H9 (cell line): ENCODE results near the gene POU2AF1. TPM values are rescaled to one million over a fixed set of nuclear protein-coding genes. Genes with fewer than 3 reads are reported as not detected.

Experiments
- DNase-seq: peaks from one replicate; pipeline ENCODE4 v3.0.0-alpha.2; 2017
- H2AFZ ChIP-seq: one replicate; pipeline ENCODE4 v1.6.1; 2013; ENCODE audit warnings: mild to moderate bottlenecking, low read length, control low read depth, moderate library complexity
- H2AK5ac ChIP-seq: 2 replicates; pipeline ENCODE4 v1.6.1; 2013; ENCODE audit warnings: low read length, control low read depth, mixed read lengths; ENCODE audit not compliant: insufficient read length
- H2BK120ac ChIP-seq: one replicate; pipeline ENCODE4 v1.6.1; 2013; ENCODE audit warnings: low read depth, mild to moderate bottlenecking, low read length, control low read depth, inconsistent platforms; ENCODE audit not compliant: poor library complexity, severe bottlenecking
- H2BK12ac ChIP-seq: 2 replicates; pipeline ENCODE4 v1.6.1; 2013; ENCODE audit warnings: low read length, control low read depth, mixed read lengths, low read depth; ENCODE audit not compliant: insufficient read length
- H2BK15ac ChIP-seq: 2 replicates; pipeline ENCODE4 v1.6.1; 2013; ENCODE audit warnings: low read depth, low read length, control low read depth
- H2BK20ac ChIP-seq: one replicate; pipeline ENCODE4 v1.6.1; 2013; ENCODE audit warnings: low read depth, mild to moderate bottlenecking, low read length, control low read depth, inconsistent platforms; ENCODE audit not compliant: poor library complexity, severe bottlenecking
- H2BK5ac ChIP-seq: 2 replicates; pipeline ENCODE4 v1.6.1; 2013; ENCODE audit warnings: low read length, control low read depth, mixed read lengths; ENCODE audit not compliant: insufficient read length
- H3K14ac ChIP-seq: 2 replicates; pipeline ENCODE4 v1.6.1; 2013; ENCODE audit warnings: low read length, control low read depth; ENCODE audit not compliant: insufficient read depth
- H3K18ac ChIP-seq: 2 replicates; pipeline ENCODE4 v1.6.1; 2013; ENCODE audit warnings: low read depth, mild to moderate bottlenecking, mixed read lengths, low read length, control low read depth; ENCODE audit not compliant: insufficient read length
- H3K23ac ChIP-seq: 2 replicates; pipeline ENCODE4 v1.6.1; 2013; ENCODE audit warnings: low read length, control low read depth, mixed read lengths, low read depth; ENCODE audit not compliant: insufficient read length
- H3K23me2 ChIP-seq: 2 replicates; pipeline ENCODE4 v1.6.1; 2013; ENCODE audit warnings: low read depth, mild to moderate bottlenecking, mixed read lengths, low read length, control low read depth; ENCODE audit not compliant: insufficient read length, poor library complexity, severe bottlenecking
- H3K27ac ChIP-seq: 2 replicates; pipeline ENCODE4 v1.5.1; 2013; ENCODE audit warnings: low read length, control low read depth, mixed read lengths, low read depth; ENCODE audit not compliant: insufficient read length
- H3K27me3 ChIP-seq: 2 replicates; pipeline ENCODE4 v1.6.1; 2013; ENCODE audit warnings: low read length, control low read depth, inconsistent platforms; ENCODE audit not compliant: insufficient read depth
- H3K4ac ChIP-seq: 2 replicates; pipeline ENCODE4 v1.6.1; 2013; ENCODE audit warnings: low read depth, mild to moderate bottlenecking, control low read depth, inconsistent platforms, low read length, moderate library complexity
- H3K4me1 ChIP-seq: 2 replicates; pipeline ENCODE4 v1.6.1; 2013; ENCODE audit warnings: low read length, control low read depth, inconsistent platforms; ENCODE audit not compliant: insufficient read depth
- H3K4me2 ChIP-seq: 2 replicates; pipeline ENCODE4 v1.6.1; 2013; ENCODE audit warnings: low read length, control low read depth, mixed read lengths; ENCODE audit not compliant: insufficient read length, insufficient read depth
- H3K56ac ChIP-seq: 2 replicates; pipeline ENCODE4 v1.6.1; 2013; ENCODE audit warnings: low read depth, mild to moderate bottlenecking, mixed read lengths, low read length, control low read depth; ENCODE audit not compliant: insufficient read length
- H3K79me1 ChIP-seq: 2 replicates; pipeline ENCODE4 v1.6.1; 2013; ENCODE audit warnings: low read depth, mild to moderate bottlenecking, moderate library complexity, low read length, control low read depth, inconsistent platforms; ENCODE audit not compliant: insufficient read depth, poor library complexity, severe bottlenecking
- H3K79me2 ChIP-seq: 2 replicates; pipeline ENCODE4 v1.6.1; 2013; ENCODE audit warnings: low read length, control low read depth, inconsistent platforms; ENCODE audit not compliant: insufficient read depth
- H3K9ac ChIP-seq: 2 replicates; pipeline ENCODE4 v1.6.1; 2013; ENCODE audit warnings: low read length, control low read depth, mixed read lengths; ENCODE audit not compliant: insufficient read length; ENCODE audit errors: extremely low read depth
- H3K9me3 ChIP-seq: one replicate; pipeline ENCODE4 v1.6.1; 2013; ENCODE audit warnings: low read depth, low read length, inconsistent platforms; ENCODE audit not compliant: control insufficient read depth
- H3T11ph ChIP-seq: one replicate; pipeline ENCODE4 v1.6.1; 2013; ENCODE audit warnings: mild to moderate bottlenecking, low read length, control low read depth, inconsistent platforms
- H4K20me1 ChIP-seq: one replicate; pipeline ENCODE4 v1.6.1; 2013; ENCODE audit not compliant: control insufficient read depth, insufficient read length, insufficient read depth
- H4K5ac ChIP-seq: 2 replicates; pipeline ENCODE4 v1.6.1; 2013; ENCODE audit warnings: low read depth, mild to moderate bottlenecking, mixed read lengths, low read length, control low read depth; ENCODE audit not compliant: insufficient read length
- H4K8ac ChIP-seq: replicated peaks from 2 replicates; pipeline ENCODE4 v1.6.1; 2013; ENCODE audit warnings: low read length, control low read depth, mixed read lengths, low read depth; ENCODE audit not compliant: insufficient read length
- H4K91ac ChIP-seq: 2 replicates; pipeline ENCODE4 v1.6.1; 2013; ENCODE audit warnings: low read depth, mild to moderate bottlenecking, moderate library complexity, mixed read lengths, low read length, control low read depth; ENCODE audit not compliant: insufficient read length
- H3K27ac Mint-ChIP-seq, 3 experiments: 2 replicates in 2 of 3; 3 replicates in 1 of 3; pipeline ENCODE4 v1.8.0; 2020 to 2021; ENCODE audit warnings: mixed read lengths in 3 of 3, mild to moderate bottlenecking in 1 of 3, moderate library complexity in 1 of 3
- H3K27me3 Mint-ChIP-seq: 2 replicates; pipeline ENCODE4 v1.8.0; 2021; ENCODE audit warnings: low read depth, mild to moderate bottlenecking, moderate library complexity, mixed read lengths
- H3K36me3 Mint-ChIP-seq, 3 experiments: 2 replicates in 2 of 3; 3 replicates in 1 of 3; pipeline ENCODE4 v1.8.0; 2020 to 2021; ENCODE audit warnings: low read depth in 3 of 3, mixed read lengths in 3 of 3; ENCODE audit not compliant: insufficient read depth in 1 of 3
- H3K4me1 Mint-ChIP-seq, 2 experiments: 2 replicates each; pipeline ENCODE4 v1.8.0; 2020; ENCODE audit warnings: mixed read lengths in 2 of 2
- H3K4me3 Mint-ChIP-seq, 2 experiments: 2 replicates in 1 of 2; 3 replicates in 1 of 2; pipeline ENCODE4 v1.8.0; 2020 to 2021; ENCODE audit warnings: mild to moderate bottlenecking in 2 of 2, mixed read lengths in 2 of 2, moderate library complexity in 1 of 2
- H3K9me3 Mint-ChIP-seq, 2 experiments: 2 replicates in 1 of 2; 3 replicates in 1 of 2; pipeline ENCODE4 v1.8.0; 2020; ENCODE audit warnings: mild to moderate bottlenecking in 2 of 2, mixed read lengths in 2 of 2, moderate library complexity in 1 of 2
- WGBS: extraction: QIAGEN DNeasy Blood & Tissue Kit; methylation state at CpG from one replicate; pipeline ENCODE4 v1.1.7; 2013; ENCODE audit warnings: missing lambda C conversion rate, low lambda C conversion rate, mixed read lengths; ENCODE audit not compliant: insufficient read length; ENCODE audit errors: extremely low coverage; 5-methylcytosine and 5-hydroxymethylcytosine counted together
- total RNA-seq: library from RNA; stranded (reverse); gene quantifications from 2 replicates; pipeline ENCODE4 v1.2.1, GENCODE V29; 2021
- TF ChIP-seq, protein P1 (sequence below): fragments of 200-600 bp; sonication (generic); conservative IDR thresholded peaks from 3 replicates; pipeline ENCODE4 v1.8.0; 2021; ENCODE audit warnings: antibody characterized with exemption, mild to moderate bottlenecking

The POU2AF1 gene
- total RNA-seq, 1 experiment from 2014 or later = not detected

DNA sequence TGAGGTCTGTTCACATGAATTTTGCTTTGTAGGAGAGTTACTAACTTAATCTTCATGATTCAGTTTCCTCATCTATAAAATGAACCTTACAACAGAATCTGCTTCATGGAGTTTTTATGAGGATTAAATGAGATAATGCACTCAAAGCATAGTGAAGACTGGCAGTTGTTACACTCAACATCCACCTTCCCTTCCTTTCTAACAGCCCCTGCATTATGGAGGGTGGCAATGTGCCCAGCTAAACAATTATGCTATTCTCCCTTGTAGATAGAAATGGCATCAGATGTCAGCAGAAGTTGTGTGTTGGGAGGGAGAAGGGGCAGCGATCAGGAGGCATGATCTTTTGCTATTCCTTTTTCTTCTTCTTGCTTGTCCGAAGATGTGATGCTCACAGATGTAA is 6.5 kb downstream of the POU2AF1 start:
- H3K36me3 Mint-ChIP-seq = no peaks in the 10 kb centered on the region
- no peak overlapping the region for H3T11ph ChIP-seq
- no peaks in the 10 kb centered on the region for H4K20me1 ChIP-seq
- H2AK5ac ChIP-seq = no peak overlapping the region
- no peaks in the 10 kb centered on the region for H3K79me2 ChIP-seq
- H3K18ac ChIP-seq = no peak overlapping the region
- WGBS = no CpG with 5 or more reads among the region's 2 CpGs
- H3K27me3 ChIP-seq = no peaks in the 10 kb centered on the region
- H2BK120ac ChIP-seq = no peak overlapping the region
- no peaks in the 10 kb centered on the region for H3K9me3 Mint-ChIP-seq
- no peak overlapping the region for H3K4ac ChIP-seq
- H3K9me3 ChIP-seq = no peaks in the 10 kb centered on the region
- no peak overlapping the region for H3K27ac Mint-ChIP-seq
- no peak overlapping the region for H2BK5ac ChIP-seq
- no peak overlapping the region for H3K27ac ChIP-seq
- H3K14ac ChIP-seq = no peak overlapping the region
- H2AFZ ChIP-seq = no peak overlapping the region
- TF ChIP-seq, protein P1, sequence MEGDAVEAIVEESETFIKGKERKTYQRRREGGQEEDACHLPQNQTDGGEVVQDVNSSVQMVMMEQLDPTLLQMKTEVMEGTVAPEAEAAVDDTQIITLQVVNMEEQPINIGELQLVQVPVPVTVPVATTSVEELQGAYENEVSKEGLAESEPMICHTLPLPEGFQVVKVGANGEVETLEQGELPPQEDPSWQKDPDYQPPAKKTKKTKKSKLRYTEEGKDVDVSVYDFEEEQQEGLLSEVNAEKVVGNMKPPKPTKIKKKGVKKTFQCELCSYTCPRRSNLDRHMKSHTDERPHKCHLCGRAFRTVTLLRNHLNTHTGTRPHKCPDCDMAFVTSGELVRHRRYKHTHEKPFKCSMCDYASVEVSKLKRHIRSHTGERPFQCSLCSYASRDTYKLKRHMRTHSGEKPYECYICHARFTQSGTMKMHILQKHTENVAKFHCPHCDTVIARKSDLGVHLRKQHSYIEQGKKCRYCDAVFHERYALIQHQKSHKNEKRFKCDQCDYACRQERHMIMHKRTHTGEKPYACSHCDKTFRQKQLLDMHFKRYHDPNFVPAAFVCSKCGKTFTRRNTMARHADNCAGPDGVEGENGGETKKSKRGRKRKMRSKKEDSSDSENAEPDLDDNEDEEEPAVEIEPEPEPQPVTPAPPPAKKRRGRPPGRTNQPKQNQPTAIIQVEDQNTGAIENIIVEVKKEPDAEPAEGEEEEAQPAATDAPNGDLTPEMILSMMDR = no peak
- no peak overlapping the region for H4K5ac ChIP-seq
- H3K79me1 ChIP-seq = no peaks in the 10 kb centered on the region
- H3K23me2 ChIP-seq = no peaks in the 10 kb centered on the region
- no peak overlapping the region for H3K4me3 Mint-ChIP-seq
- H3K27me3 Mint-ChIP-seq = no peaks in the 10 kb centered on the region; the same call in 1 of the 2 replicates
- no peak for DNase-seq
- H2BK15ac ChIP-seq = no peak overlapping the region
- H2BK12ac ChIP-seq = no peak overlapping the region
- no peak overlapping the region for H3K9ac ChIP-seq
- no peak overlapping the region for H4K91ac ChIP-seq
- no peak overlapping the region for H4K8ac ChIP-seq
- no peaks in the 10 kb centered on the region for H3K4me1 ChIP-seq
- H2BK20ac ChIP-seq = no peak overlapping the region
- H3K4me2 ChIP-seq = no peak overlapping the region
- no peak overlapping the region for H3K56ac ChIP-seq
- no peaks in the 10 kb centered on the region for H3K4me1 Mint-ChIP-seq
- no peak overlapping the region for H3K23ac ChIP-seq
